Posterior vena cava (tissue), 2 donors: ENCODE data around the gene FLVCR2. TPM values are rescaled to one million over a fixed set of nuclear protein-coding genes. Genes with fewer than 3 reads are reported as not detected.
"Not testable (repeated sequence)": the region's sequence is repeated elsewhere in the genome, so short reads cannot be mapped to it uniquely, and the experiment has no call there.

Experiments used
- DNase-seq: peaks from one replicate; pipeline ENCODE4 v3.0.0-alpha.2; 2020; ENCODE audit warnings: low spot score
- intact Hi-C, 2 donors: fragments of 100-400 bp; cut with DNase I; formaldehyde crosslinking; loops; one replicate each; pipeline versions ENCODE4 v1.14.1 to v1.14.2; 2022 to 2023
- total RNA-seq, 2 donors: library from RNA; stranded (reverse); fragmentation: NEBNext Ultra II Directional; extraction: Animal tissue kit (Norgen Biotek cat#: 25700); gene quantifications; one replicate each; pipeline ENCODE4 v1.2.1, GENCODE V29; 2021
- donor health status: DM: yes; HTN: yes; CAD: no.
- donor health status: DM: yes; HTN: yes; CAD: no.

The FLVCR2 gene
- total RNA-seq, 2 donors from 2014 or later = 4.8 to 7.9 TPM

DNA sequence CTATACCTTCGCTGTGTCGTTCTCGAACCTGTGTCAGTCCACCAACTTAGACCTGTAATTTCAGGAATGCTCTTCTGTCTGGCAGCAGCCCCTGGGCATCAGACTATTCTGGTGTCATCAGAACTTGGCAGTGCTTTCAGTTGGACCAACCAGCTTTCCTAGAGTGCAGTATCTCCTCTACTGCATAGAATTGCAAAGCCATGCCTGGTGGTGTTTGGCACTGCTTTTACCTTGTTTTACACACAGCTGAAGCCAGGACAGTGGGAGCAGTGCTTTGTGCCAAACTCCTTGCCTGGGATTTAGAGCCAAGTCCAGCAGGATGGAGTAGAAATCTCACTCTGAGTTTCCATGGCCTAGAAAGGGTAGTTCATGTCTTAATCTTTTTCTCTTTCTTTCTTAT is 1.5 kb downstream of the FLVCR2 start:
- DNase-seq = no peak
- intact Hi-C loops = loop anchor here (2.0 to 5.0 kb wide), 3 partner anchors 69 to 402 kb away; partner anchors contain the start of gene TGFB3 (in 1 of the 2)

DNA sequence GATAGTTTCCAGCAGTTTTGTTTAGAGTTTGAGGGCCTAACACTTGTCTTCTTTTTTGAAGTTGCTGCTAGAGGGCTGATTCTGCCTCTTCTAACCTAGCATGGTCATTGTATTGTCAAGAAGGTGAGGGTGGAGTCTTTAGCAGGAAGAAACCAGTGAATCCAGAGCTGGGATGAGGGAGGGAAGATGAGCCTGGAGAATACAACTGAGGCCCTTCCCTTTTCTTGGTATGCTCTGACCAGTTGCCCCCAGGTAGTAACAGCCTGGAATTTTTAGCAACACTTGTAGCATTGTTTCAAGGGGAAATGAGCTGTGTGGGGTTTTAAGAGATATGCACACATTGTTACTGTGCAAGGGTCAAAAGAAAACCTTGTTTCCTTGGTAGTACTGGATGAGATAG is 9.0 kb downstream of the FLVCR2 start:
- intact Hi-C loops = no loop called here
- DNase-seq = no peak

DNA sequence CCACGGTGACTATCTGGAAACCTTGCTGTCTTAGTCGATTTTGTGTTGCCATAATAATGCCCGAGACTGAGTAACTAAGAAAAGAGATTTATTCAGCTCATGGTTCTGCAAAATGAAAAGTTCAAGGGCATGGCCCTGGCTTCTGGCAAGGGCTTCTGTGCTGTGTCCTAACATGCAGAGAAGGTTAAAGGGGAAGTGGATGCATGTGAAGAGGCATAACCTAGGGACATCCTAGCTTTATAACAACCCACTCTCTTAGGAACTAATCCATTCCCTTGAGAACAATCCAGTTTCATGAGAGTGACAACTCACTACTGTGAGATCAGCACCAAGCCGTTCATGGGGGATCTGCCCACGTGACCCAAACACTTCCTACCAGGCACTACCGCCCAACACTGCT is 11.5 kb downstream of the FLVCR2 start:
- no peak for DNase-seq

DNA sequence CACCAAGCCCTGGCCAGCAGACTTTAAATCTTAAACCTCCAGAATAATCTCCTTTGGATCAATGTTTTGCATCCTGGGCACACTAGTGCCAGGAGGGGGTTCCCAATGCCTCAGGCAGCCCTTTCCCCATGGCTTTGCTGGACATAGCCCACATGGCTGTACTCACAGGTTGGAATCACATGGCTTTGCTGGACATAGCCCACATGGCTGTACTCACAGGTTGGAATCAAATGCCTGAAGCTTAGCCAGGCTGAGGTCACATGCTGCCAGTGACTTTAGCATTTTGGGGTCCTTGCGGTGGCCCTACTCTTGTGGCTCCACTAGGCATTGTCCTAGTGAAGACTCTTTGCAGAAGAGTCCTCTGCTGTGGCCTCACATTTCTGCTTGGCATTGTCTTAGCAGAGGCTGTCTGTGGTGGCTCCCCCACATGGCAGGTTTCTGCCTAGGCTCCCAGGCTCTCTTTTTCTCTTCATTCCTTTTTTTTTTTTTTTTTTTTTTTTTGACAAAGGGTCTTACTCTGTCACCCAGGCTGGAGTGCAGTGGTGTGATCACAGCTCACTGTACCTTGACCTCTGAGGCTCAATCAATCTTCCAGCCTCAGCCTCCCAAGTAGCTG is 13.0 kb downstream of the FLVCR2 start:
- intact Hi-C loops = no loop called here
- DNase-seq = no peak

More for the DNA sequence above, 11.5 kb downstream of the FLVCR2 start:
- intact Hi-C loops = no loop called here

DNA sequence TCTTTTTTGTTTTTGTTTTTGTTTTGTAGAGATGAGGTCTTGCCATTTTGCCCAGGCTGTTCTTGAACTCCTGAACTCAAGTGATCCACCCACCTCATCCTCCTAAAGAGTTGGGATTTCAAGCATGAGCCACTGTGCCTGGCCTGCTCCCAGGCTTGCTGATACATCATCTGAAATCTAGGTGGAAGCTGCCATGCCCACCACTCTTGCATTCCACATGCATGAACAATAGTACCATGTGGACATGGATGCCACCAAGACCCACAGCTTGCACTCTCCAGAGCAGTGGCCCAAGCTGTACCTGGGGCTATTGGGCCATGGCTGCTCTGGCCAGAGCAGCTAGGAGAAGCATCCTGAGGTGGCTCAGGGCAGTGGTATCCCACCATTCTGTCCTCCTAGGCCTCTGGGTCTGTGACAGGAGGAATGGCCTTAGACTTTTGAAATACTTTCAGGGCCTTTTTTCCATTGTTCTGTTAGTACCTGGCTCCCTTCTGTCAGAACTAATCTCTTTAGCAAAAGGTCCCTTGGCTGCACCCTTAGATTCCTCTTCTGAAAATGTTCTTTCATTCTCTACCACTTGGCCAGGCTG is 13.7 kb downstream of the FLVCR2 start:
- no peak for DNase-seq
- intact Hi-C loops = no loop called here

DNA sequence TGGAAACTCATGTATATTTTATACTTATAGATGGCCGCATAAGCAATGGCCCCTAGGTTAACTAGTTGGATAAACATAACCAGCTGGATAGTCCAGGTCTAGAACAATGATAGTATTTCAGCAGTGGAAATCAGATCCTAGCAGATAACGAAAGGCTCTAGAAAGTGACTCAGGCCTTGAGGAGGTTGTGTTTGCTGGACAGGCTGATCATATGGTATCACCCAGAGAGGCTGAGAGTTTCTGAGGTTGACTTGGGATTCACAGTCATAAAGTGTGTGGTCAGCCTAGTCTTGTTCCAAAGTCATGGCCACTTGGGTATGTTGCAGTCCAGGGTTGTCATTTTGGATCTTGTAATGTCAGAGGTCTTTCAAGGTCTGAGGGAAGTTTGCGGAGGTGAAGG is 16.8 kb downstream of the FLVCR2 start:
- intact Hi-C loops = no loop called here

DNA sequence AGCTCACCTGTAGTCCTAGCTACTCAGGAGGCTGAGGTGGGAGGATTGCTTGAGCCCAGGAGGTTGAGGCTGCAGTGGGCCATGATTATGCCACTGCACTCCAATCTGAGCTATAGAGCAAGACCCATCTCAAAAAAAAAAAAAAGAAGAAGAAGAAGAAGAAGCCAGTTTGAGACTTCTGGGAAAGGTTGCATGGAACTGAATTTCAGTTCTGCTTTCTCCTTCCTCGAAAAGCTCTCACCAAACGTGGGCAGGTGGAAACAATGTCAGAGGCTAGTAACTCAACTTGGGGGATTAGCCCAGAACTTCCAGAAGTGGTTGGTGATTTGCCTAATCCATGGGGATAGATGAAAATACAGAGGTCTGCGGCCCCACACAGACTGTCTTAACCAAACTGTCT is 18.7 kb downstream of the FLVCR2 start:
- no peak for DNase-seq
- intact Hi-C loops = no loop called here

More for the DNA sequence above, 16.8 kb downstream of the FLVCR2 start:
- no peak for DNase-seq

DNA sequence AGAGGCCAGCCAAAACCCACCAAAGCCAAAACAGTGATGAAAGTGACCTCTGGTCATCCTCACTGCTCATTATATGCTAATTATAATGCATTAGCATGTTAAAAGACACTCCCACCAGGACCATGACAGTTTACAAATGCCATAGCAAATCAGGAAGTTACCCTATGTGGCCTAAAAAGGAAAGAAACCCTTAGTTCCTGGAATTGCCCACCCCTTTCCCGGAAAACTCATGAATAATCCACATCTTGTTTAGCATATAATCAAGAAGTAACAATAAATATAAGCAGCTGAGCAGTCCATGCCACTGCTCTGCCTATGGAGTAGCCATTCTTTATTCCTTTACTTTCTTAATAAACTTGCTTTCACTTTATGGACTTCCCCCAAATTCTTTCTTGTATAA is 21.7 kb downstream of the FLVCR2 start:
- DNase-seq, intact Hi-C loops: not testable (repeated sequence)

DNA sequence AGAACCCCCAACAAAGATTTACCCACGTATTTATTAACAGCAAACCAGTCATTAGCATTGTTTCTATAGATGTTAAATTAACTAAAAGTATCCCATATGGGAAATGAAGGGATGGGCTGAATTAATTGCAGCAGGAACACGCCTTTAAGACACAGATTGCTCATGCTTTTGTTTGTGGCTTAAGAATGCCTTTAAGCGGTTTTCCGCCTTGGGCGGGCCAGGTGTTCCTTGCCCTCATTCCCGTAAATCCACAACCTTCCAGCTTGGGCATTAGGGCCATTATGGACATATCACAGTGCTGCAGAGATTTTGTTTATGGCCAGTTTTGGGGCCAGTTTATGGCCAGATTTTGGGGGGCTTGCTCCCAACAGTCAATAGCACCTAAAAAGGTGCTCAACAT is 22.6 kb downstream of the FLVCR2 start:
- DNase-seq, intact Hi-C loops: not testable (repeated sequence)

DNA sequence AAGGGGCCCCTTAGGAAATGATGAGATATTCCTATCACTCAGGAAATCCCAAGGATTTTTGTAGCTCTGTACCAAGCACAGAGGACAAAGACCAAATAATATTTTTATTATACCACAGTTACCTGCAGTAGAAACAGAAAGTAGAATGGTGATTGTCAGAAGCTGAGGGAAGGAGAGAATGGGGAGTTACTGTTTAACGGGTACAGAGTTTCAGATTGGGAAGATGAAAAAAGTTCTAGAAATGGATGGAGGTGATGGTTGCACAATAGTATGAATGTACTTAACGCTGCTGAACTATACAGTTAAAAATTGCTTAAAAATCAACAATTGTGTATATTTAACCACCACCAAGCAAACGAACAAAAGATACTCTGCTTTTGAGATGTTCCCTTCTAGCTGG is 24.1 kb downstream of the FLVCR2 start:
- intact Hi-C loops = no loop called here
- DNase-seq = no peak

DNA sequence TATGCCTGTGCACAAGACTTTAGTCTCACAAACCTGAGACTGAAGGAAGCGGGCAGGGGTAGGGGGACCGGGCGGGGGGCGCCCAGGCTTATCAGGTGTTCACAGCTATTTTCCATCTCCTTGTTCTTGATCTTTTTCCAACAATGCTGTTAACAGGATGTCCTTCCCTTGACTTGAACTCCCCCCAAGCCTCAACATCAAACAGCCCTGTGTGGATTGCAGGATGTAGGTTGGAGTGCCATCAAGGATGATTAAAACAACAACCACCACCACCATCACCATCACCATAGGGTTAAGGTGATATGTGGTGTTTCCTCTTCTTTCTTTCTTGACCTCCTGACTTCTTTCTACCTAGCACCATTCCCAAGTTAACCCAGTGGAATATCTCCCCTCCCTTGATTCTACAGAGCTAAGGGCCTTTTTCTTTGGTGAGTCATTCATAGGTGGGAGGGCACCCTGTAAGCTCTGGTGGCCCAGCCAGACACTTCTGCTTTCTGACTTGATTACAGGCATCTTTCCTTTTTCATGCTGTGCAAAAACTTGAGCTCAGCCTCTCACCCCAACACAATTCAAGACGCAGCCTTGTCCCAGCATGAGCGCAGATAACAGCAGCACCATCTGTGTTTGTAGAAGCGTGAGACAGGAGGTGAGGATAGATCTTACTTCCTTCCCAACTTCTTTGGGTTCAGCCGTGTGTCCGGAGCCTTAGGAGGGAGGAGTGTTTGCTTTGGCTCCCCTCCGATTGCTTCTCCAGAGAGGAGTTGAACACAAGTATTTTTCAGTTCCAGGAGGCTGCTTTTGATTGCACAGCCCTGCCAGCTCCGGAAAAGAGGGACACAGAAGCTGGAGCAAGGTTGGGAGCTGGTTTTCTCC is 26.8 kb downstream of the FLVCR2 start:
- intact Hi-C loops = no loop called here
- DNase-seq = no peak

DNA sequence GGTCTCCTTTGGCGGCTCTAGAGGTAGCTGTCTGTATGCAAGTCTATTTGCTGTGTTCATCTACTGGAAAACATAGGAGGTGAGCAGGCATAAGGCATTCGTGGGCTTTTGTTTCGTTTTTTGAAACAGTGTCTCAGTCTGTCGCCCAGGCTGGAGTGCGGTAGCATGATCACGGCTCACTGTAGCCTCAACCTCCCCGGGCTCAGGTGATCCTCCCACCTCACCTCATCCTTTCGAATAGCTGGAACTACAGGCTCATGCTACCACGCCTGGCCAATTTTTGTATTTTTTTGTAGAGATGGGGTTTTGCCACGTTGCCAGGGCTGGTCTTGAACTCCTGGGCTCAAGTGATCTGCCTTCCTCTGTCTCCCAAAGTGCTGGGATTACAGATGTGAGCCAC is 27.5 kb downstream of the FLVCR2 start:
- no peak for DNase-seq
- intact Hi-C loops = no loop called here

DNA sequence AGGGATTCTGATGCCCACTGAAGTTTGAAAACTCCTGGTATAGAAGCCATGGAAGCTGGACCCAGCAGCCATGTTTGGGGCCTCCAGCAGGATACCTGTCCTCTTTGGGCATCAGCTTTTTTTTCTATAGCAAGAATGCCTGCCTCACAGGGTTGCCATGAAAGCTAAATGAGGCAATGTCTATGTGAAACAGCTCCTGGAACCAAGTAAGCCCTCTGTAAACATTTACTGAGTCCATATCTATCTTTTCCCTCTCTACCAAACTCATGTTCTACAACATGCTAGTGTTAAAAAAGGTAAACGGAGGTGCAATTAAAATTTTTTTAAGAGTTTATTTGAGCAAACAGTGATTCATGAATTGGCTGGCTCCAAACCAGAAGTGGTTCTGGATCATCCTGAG is 28.6 kb downstream of the FLVCR2 start:
- no peak for DNase-seq
- intact Hi-C loops = no loop called here

DNA sequence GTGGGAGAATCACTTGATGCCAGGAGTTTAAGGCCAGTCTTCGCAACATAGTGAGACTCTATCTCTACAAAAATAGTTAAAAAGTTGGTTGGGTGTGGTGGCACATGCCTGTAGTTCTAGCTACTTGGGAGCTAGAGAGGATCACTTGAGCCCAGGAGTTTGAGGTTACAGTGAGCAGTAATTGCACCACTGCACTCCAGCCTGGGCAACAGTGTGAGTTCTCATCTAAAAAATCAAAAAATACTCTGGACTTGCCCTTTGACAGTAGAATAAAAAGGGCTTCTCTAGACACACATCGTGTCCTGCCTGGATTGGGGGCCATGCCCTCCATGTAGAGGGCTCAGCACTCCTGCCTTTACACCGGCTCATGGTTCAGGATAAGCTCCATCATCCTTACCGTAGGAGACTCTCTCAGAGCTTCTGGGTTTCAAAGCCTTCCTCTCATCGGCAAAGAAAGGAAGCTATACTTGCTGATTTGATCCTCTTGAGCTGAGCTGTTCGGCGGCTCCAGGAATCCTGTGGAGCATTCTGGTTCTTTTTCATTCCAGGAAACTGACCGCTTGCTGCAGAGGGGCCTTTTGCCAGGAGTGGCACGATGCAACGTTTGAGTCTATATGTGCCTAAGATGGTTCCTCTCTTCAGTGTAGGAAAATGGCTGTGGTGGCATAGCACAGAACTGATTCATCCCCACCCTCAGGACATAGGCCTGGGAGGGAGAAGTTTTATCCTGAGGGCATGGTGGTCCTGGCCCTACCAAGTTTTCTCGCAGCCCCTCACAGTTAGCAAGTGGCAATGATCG is 29.6 kb downstream of the FLVCR2 start:
- intact Hi-C loops = no loop called here
- no peak for DNase-seq

DNA sequence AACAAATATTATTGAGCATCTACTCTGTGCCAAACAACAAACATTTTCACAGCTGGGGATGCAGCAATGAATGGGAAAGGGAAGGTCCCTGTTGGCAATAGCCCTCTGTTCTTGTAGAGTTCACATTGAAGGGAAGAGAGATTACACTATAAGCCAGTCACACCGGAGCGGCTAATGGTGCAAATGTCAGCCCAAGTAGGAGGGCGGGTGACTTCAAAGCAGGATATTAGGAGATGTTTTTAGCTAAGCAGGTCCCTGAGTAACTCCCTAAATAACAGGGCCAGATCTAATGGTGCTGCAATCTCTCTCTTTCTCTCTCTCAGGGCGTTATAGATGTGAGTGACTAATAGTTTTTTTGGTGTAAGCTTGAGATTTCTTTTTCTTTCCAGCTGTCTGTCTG is 30.7 kb downstream of the FLVCR2 start:
- DNase-seq = no peak
- intact Hi-C loops = no loop called here

DNA sequence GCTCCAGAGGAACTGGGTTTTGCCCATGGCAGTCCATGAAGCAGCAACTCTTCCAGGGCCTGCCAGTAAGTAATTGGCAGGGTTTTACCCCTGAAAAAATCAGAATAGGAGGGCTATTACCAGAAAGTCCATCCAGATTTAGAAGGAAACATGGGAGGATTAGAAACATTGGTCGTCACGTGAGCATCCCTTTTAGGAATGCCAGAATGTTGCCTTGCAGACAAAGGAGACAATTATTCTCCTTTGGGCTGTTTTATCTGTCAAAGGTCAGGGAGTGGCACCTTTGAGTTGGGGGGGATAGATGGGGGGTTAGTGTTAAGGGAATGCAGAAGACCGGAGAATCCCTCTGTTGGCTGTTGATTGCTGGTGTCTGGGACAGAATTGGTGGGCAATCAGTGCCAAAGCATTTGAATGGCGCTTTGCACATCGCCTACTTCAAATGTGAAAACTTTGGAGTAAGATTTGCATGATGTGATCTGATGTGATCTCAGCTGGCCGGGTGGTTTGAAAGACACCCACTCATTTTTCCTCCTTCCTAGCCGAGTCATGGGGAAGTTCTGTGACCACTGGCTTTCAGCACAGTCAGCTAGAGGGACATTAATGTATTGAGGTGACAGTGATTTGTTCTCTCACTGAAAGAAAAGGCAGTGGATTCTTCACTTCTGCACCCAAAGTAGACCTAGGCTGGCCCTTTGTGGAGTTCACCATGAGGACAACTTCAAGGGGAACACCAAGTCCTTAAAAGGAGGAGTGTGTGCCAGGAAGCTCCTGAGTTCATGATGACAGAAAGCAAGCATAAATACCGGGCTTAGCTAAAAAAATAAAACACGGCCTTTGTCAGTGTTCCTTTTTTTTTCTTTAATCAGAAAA is 31.4 kb downstream of the FLVCR2 start:
- intact Hi-C loops = no loop called here
- DNase-seq = no peak

DNA sequence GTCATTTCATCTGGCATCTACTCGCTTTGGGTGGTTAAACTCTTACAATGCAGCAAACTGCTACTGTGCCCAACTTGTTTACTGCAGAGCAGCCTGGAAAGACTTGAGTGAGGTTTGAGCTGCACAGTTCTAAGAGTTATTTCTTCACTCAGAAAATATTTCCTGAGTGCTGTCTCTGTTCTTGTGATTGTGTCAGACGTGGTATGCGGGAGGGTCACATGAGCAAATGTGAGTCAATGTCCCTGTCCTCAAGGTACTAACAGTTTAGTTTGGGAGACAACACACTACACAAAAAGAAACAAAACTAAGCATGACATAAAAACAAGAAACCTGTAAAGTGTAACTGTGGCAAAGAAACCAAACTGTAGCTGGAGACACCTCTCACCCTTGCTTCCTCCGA is 32.4 kb downstream of the FLVCR2 start:
- intact Hi-C loops = no loop called here
- no peak for DNase-seq

DNA sequence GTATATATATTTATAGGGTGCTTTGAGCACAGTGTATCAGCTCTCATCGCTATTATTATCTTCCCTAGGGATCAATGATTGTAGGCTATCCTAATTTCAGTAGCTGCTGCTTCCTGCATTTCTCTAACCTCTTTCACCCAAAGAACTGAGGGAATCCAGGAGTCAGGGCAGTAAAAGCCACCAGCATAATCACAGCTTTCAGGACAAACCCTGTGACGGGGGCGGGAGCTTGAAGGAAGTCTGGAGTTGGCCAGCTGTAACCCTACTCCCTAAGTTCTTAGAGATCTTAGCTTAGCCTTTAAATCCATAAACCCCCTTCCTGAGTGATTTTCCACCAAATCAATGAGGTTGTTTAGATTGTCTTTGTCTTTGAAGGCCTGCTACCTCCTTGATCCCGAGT is 33.7 kb downstream of the FLVCR2 start:
- no peak for DNase-seq
- intact Hi-C loops = no loop called here

DNA sequence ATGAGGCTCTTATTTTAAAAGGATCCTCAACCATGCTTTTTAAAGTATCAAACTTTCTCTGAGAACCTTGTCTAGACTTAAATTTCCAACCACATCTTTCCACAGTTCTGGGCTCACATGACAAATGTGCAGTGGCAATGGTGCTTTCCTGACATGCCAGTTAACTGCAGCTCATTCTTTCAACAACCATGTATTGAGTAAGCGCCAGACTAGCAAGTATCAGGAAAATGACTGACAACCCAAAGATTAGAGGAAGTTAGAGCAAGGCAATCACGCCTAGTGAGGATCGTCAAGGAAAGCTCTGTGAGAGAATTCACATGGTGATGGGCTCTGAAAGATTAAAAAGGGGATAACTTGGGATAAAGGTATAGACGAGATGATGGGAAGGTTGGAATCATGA is 35.8 kb downstream of the FLVCR2 start:
- intact Hi-C loops = no loop called here
- no peak for DNase-seq
